ENCODE results near the gene ANXA2.

ANXA2 gene

GRCh38 chr15:60315878-60316277, 81.9 kb downstream of the ANXA2 start:
- Mint-ChIP-seq H3K27me3 (ENCODE audit: low read depth) (peaks cover 22% of the 10 kb centered on the region), H3K4me1 (ENCODE audit: low read depth) (no peaks in the 10 kb centered on the region), H3K36me3 (ENCODE audit: low read depth) (no peaks in the 10 kb centered on the region), H3K4me3 (no peak overlapping the region), H3K9me3 (no peaks in the 10 kb centered on the region), H3K27ac (no peak overlapping the region)

GRCh38 chr15:60313906-60314305, 83.9 kb downstream of the ANXA2 start:
- Mint-ChIP-seq H3K4me3 (no peak overlapping the region), H3K36me3 (ENCODE audit: low read depth) (no peaks in the 10 kb centered on the region), H3K9me3 (no peaks in the 10 kb centered on the region), H3K4me1 (ENCODE audit: low read depth) (no peaks in the 10 kb centered on the region), H3K27me3 (ENCODE audit: low read depth) (peaks cover 29% of the 10 kb centered on the region), H3K27ac (no peak overlapping the region)

GRCh38 chr15:60307034-60307433, 90.8 kb downstream of the ANXA2 start:
- Mint-ChIP-seq H3K27me3 (ENCODE audit: low read depth) (peaks cover 25% of the 10 kb centered on the region), H3K9me3 (no peaks in the 10 kb centered on the region), H3K4me3 (no peak overlapping the region), H3K36me3 (ENCODE audit: low read depth) (no peaks in the 10 kb centered on the region), H3K27ac (no peak overlapping the region), H3K4me1 (ENCODE audit: low read depth) (no peaks in the 10 kb centered on the region)

- Mint-ChIP-seq H3K27ac (no peak overlapping the region), H3K36me3 (ENCODE audit: low read depth) (no peaks in the 10 kb centered on the region), H3K27me3 (ENCODE audit: low read depth) (peaks cover 11% of the 10 kb centered on the region), H3K9me3 (no peaks in the 10 kb centered on the region), H3K4me3 (no peak overlapping the region), H3K4me1 (ENCODE audit: low read depth) (no peaks in the 10 kb centered on the region)
These were observed 96.8 kb downstream of the ANXA2 start for GRCh38 chr15:60301024-60301423.

GRCh38 chr15:60299452-60300047, 98.2 kb downstream of the ANXA2 start:
- H3K27ac Mint-ChIP-seq = no peak overlapping the region
- H3K4me3 Mint-ChIP-seq = no peak overlapping the region
- no peaks in the 10 kb centered on the region for H3K36me3 Mint-ChIP-seq (ENCODE audit: low read depth)
- peaks cover 11% of the 10 kb centered on the region for H3K27me3 Mint-ChIP-seq (ENCODE audit: low read depth)
- H3K4me1 Mint-ChIP-seq (ENCODE audit: low read depth) = no peaks in the 10 kb centered on the region
- no peaks in the 10 kb centered on the region for H3K9me3 Mint-ChIP-seq

All from T-helper 1 cell treated with Interleukin-12 subunit alpha and Interleukin-12 subunit beta and Interleukin-4 antibody, amounts not matched to agents 30 μg/mL and 1 μg/mL, for 36 hours (primary cell).